Activated CD4-positive, alpha-beta memory T cell treated with anti-CD3 and anti-CD28 coated beads, Interleukin-2, amount 10 ng/mL, durations not matched to agents 7 days and 5 days (primary cell): ENCODE measurements around the gene LRRC51. TPM values are rescaled to one million over a fixed set of nuclear protein-coding genes. Genes with fewer than 3 reads are reported as not detected.

Experiments
- CTCF ChIA-PET: fragments of 350-600 bp; sonication (Branson Sonifier 250); formaldehyde crosslinking; loops from one replicate; lab custom pipeline; 2021; ENCODE audit warnings: antibody characterized with exemption, inconsistent platforms; lab: Charles Lee
- POLR2A ChIA-PET: fragments of 350-600 bp; sonication (Branson Sonifier 250); formaldehyde crosslinking; loops from one replicate; lab custom pipeline; 2021; ENCODE audit warnings: antibody characterized with exemption; lab: Charles Lee
- DNase-seq: peaks from one replicate; pipeline ENCODE4 v3.0.0-alpha.2; 2020
- H3K27ac Mint-ChIP-seq: one replicate; pipeline ENCODE4 v1.8.0; 2021; ENCODE audit warnings: mild to moderate bottlenecking, mixed read lengths
- H3K27me3 Mint-ChIP-seq: one replicate; pipeline ENCODE4 v1.8.0; 2021; ENCODE audit warnings: mixed read lengths
- H3K36me3 Mint-ChIP-seq: one replicate; pipeline ENCODE4 v1.8.0; 2021; ENCODE audit warnings: low read depth, mixed read lengths
- H3K4me1 Mint-ChIP-seq: one replicate; pipeline ENCODE4 v1.8.0; 2021; ENCODE audit warnings: mixed read lengths
- H3K4me3 Mint-ChIP-seq: one replicate; pipeline ENCODE4 v1.8.0; 2021; ENCODE audit warnings: mild to moderate bottlenecking, mixed read lengths
- H3K9me3 Mint-ChIP-seq: one replicate; pipeline ENCODE4 v1.8.0; 2021; ENCODE audit warnings: mixed read lengths
- total RNA-seq, 2 experiments: library from RNA; stranded (reverse); gene quantifications; one replicate each; pipeline ENCODE4 v1.2.3, GENCODE V29; 2021

The LRRC51 gene
- total RNA-seq, 2 experiments from 2014 or later = 5.9 to 7.1 TPM

GRCh38 chr11:72112978-72113808, 32.5 kb downstream of the LRRC51 start:
- POLR2A ChIA-PET = interaction anchor here (0.6 to 5.5 kb wide), 20 partner anchors 9 to 321 kb away, joined by 3 to 88 read pairs (median 6); partner anchors contain the start of genes CLPB, FOLR3, INPPL1 and LAMTOR1
- Mint-ChIP-seq H3K27me3 (no peaks in the 10 kb centered on the region), H3K9me3 (no peaks in the 10 kb centered on the region), H3K4me3 (peak overlapping the region; percentile 80), H3K4me1 (peaks cover 22% of the 10 kb centered on the region), H3K27ac (peak overlapping the region; percentile 92), H3K36me3 (peaks cover 11% of the 10 kb centered on the region)
- CTCF ChIA-PET = interaction anchor here (0.6 to 2.0 kb wide), 8 partner anchors 11 to 318 kb away, joined by 3 to 8 read pairs (median 3); no protein-coding TSS in a partner anchor
- DNase-seq = no peak

GRCh38 chr11:72114570-72114969, 33.9 kb downstream of the LRRC51 start:
- CTCF ChIA-PET = no interaction called here
- no peak overlapping the region for H3K4me3 Mint-ChIP-seq
- DNase-seq = no peak

DNA sequence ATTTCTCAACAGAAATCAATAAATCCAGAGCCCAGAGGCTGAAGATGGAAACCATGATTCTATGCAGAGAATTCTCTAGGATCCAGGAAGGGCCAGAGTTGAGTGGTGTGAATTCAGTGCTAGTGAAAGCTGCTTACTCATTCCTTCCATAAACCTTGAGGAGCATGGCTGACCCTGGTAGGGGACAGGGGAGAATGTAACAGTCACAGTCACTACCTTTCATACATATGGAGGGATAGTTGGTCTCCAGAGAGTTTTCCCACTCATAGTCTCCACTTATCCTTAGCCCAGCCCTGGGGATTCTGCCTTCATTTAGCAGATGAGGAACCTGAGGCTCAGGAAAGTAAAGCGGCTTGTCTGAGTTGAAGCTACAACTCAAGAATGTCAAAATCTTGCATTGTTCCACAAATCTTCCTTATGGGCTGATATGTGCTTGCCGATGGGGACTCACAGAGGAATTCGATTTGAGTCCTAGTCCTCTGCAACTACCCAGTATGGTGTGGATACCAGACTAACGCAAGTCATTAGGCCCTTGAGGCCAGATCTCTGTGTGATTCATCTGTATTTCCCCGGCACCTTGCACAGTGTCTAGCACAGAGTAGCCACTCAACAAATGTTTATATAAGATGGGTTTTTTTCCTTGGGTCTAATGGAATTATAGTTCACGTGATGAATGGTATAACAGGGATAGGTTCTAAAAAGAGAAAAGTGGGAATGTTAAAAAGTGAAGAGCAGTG, 35.5 kb downstream of the LRRC51 start:
- H3K4me3 Mint-ChIP-seq = no peak overlapping the region

More at GRCh38 chr11:72114570-72114969, 33.9 kb downstream of the LRRC51 start:
- Mint-ChIP-seq H3K27me3 (no peaks in the 10 kb centered on the region), H3K9me3 (no peaks in the 10 kb centered on the region), H3K27ac (no peak overlapping the region), H3K36me3 (peaks cover 11% of the 10 kb centered on the region), H3K4me1 (peaks cover 22% of the 10 kb centered on the region)
- POLR2A ChIA-PET = interaction anchor here (1.8 kb wide), 1 partner anchor 12 kb away, joined by 3 read pairs; no protein-coding TSS in a partner anchor

DNA sequence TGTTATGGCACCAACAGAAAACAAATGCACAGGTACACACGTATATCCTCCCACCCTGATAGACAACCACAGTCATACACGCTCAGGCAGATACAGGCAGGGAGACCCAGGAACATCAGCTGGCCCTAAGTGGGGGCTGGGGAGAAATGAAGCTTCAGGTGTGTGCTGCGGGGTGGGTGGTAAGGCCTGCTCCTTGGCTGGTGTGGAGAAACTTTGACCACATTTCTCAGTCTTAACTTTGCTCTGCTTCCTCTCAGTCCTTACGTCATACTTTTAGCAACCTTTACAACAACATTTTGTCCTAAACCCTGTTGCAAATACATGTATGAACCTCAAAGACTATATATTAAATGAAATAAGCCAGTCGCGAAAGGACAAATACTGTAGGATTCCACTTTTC, 38.5 kb downstream of the LRRC51 start:
- ChIA-PET CTCF (interaction anchor here (1.3 to 1.6 kb wide), 2 partner anchors 25 to 94 kb away, joined by 3 to 5 read pairs; no protein-coding TSS in a partner anchor), POLR2A (no interaction called here)
- no peak overlapping the region for H3K27ac Mint-ChIP-seq
- DNase-seq = no peak
- no peaks in the 10 kb centered on the region for H3K9me3 Mint-ChIP-seq
- H3K36me3 Mint-ChIP-seq = no peaks in the 10 kb centered on the region
- H3K4me3 Mint-ChIP-seq = no peak overlapping the region
- no peaks in the 10 kb centered on the region for H3K27me3 Mint-ChIP-seq
- H3K4me1 Mint-ChIP-seq = no peaks in the 10 kb centered on the region

More for the DNA sequence above, 35.5 kb downstream of the LRRC51 start:
- H3K27ac Mint-ChIP-seq = no peak overlapping the region
- no peak for DNase-seq
- peaks cover 16% of the 10 kb centered on the region for H3K4me1 Mint-ChIP-seq
- H3K27me3 Mint-ChIP-seq = no peaks in the 10 kb centered on the region
- ChIA-PET CTCF (no interaction called here), POLR2A (interaction anchor here (1.8 kb wide), 1 partner anchor 14 kb away, joined by 3 read pairs; no protein-coding TSS in a partner anchor)
- H3K9me3 Mint-ChIP-seq = no peaks in the 10 kb centered on the region
- H3K36me3 Mint-ChIP-seq = no peaks in the 10 kb centered on the region

- peaks cover 4% of the 10 kb centered on the region for H3K27me3 Mint-ChIP-seq
- POLR2A ChIA-PET = no interaction called here
- CTCF ChIA-PET = no interaction called here
- H3K27ac Mint-ChIP-seq = no peak overlapping the region
- H3K4me3 Mint-ChIP-seq = no peak overlapping the region
- no peaks in the 10 kb centered on the region for H3K36me3 Mint-ChIP-seq
- no peak for DNase-seq
- peaks cover 2% of the 10 kb centered on the region for H3K9me3 Mint-ChIP-seq
- no peaks in the 10 kb centered on the region for H3K4me1 Mint-ChIP-seq
Measured at GRCh38 chr11:72120930-72121329, 40.3 kb downstream of the LRRC51 start.

- POLR2A ChIA-PET = interaction anchor here (2.3 kb wide), 1 partner anchor 10 kb away, joined by 6 read pairs; the partner anchor contains the start of gene ANAPC15
- DNase-seq = no peak
- H3K36me3 Mint-ChIP-seq = no peaks in the 10 kb centered on the region
Measured at GRCh38 chr11:72122607-72123006, 42.0 kb downstream of the LRRC51 start.

DNA sequence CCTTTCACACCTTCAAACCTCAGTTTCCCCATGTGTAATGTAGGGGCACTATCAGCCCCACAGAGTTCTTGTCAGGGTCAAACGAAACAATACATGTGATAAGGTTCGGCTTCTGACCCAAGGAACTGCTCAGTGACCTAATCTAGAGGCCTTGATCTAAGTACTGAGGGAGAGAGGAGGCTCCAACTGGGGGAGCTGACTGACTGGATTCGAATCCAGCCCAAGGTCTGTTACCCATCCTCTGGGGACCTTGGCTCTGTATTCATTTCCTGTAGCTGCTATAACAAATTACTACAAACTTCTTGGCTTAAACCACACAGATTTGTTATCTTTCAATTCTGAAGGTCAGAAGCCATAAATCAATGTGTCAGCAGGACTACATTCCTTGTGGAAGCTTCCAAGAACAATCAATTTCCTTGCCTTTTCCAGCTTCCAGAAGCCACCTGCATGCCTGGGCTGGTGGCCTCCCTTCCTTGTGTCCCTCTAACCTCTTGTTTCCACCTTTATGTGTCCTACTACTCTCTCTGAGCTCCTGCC, 42.5 kb downstream of the LRRC51 start:
- no peak for DNase-seq
- Mint-ChIP-seq H3K9me3 (peaks cover 12% of the 10 kb centered on the region), H3K4me3 (no peak overlapping the region), H3K27ac (no peak overlapping the region), H3K27me3 (peaks cover 8% of the 10 kb centered on the region), H3K36me3 (peaks cover 3% of the 10 kb centered on the region), H3K4me1 (no peaks in the 10 kb centered on the region)
- POLR2A ChIA-PET = interaction anchor here (2.3 kb wide), 1 partner anchor 10 kb away, joined by 6 read pairs; the partner anchor contains the start of gene ANAPC15
- CTCF ChIA-PET = interaction anchor here (1.0 kb wide), 1 partner anchor 35 kb away, joined by 3 read pairs; no protein-coding TSS in a partner anchor

More at GRCh38 chr11:72122607-72123006, 42.0 kb downstream of the LRRC51 start:
- no peak overlapping the region for H3K4me3 Mint-ChIP-seq
- peaks cover 5% of the 10 kb centered on the region for H3K27me3 Mint-ChIP-seq
- CTCF ChIA-PET = interaction anchor here (1.0 kb wide), 1 partner anchor 36 kb away, joined by 3 read pairs; no protein-coding TSS in a partner anchor
- H3K27ac Mint-ChIP-seq = no peak overlapping the region
- H3K9me3 Mint-ChIP-seq = peaks cover 9% of the 10 kb centered on the region
- no peaks in the 10 kb centered on the region for H3K4me1 Mint-ChIP-seq

DNA sequence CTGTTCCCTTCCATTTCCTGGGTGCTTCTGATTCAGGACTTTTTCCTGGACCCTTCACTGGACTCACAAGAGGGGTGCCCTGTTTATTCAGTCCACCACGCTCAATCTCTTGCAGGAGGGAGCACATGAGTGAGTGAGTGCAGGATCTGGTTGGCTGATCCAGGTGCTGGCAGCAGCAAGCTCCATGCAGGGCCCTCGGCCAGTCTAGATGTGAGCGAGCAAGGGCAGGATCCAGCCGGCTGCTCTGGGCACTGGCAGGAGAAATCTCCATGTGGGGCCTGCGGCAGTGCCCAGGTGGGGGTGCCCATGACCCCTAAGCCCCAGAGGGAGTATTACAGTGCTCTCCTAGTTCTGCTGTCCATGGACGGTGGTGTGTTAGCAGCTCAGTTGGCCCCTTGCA, 43.4 kb downstream of the LRRC51 start:
- no peaks in the 10 kb centered on the region for H3K4me1 Mint-ChIP-seq
- H3K9me3 Mint-ChIP-seq = peaks cover 18% of the 10 kb centered on the region
- H3K36me3 Mint-ChIP-seq = peaks cover 8% of the 10 kb centered on the region
- DNase-seq = no peak
- no peak overlapping the region for H3K27ac Mint-ChIP-seq
- ChIA-PET POLR2A (interaction anchor here (3.1 kb wide), 1 partner anchor 11 kb away, joined by 11 read pairs; the partner anchor contains the start of gene ANAPC15), CTCF (no interaction called here)
- H3K4me3 Mint-ChIP-seq = no peak overlapping the region
- H3K27me3 Mint-ChIP-seq = peaks cover 16% of the 10 kb centered on the region

- no peaks in the 10 kb centered on the region for H3K4me1 Mint-ChIP-seq
- CTCF ChIA-PET = interaction anchor here (1.3 kb wide), 1 partner anchor 18 kb away, joined by 8 read pairs; no protein-coding TSS in a partner anchor
- POLR2A ChIA-PET = interaction anchor here (3.1 kb wide), 1 partner anchor 13 kb away, joined by 11 read pairs; the partner anchor contains the start of gene ANAPC15
- peaks cover 24% of the 10 kb centered on the region for H3K9me3 Mint-ChIP-seq
- H3K27ac Mint-ChIP-seq = no peak overlapping the region
- peaks cover 12% of the 10 kb centered on the region for H3K36me3 Mint-ChIP-seq
- H3K27me3 Mint-ChIP-seq = peaks cover 22% of the 10 kb centered on the region
- no peak overlapping the region for H3K4me3 Mint-ChIP-seq
- no peak for DNase-seq
Measured at GRCh38 chr11:72125956-72126355, 45.3 kb downstream of the LRRC51 start.

GRCh38 chr11:72127923-72128322, 47.3 kb downstream of the LRRC51 start:
- H3K9me3 Mint-ChIP-seq = peaks cover 24% of the 10 kb centered on the region
- H3K4me1 Mint-ChIP-seq = no peaks in the 10 kb centered on the region
- no peak for DNase-seq
- no peak overlapping the region for H3K27ac Mint-ChIP-seq
- H3K4me3 Mint-ChIP-seq = no peak overlapping the region
- H3K36me3 Mint-ChIP-seq = peaks cover 12% of the 10 kb centered on the region
- ChIA-PET POLR2A (interaction anchor here (0.7 kb wide), 1 partner anchor 103 kb away, joined by 4 read pairs; no protein-coding TSS in a partner anchor), CTCF (interaction anchor here (1.2 kb wide), 1 partner anchor 16 kb away, joined by 4 read pairs; no protein-coding TSS in a partner anchor)
- peaks cover 34% of the 10 kb centered on the region for H3K27me3 Mint-ChIP-seq

DNA sequence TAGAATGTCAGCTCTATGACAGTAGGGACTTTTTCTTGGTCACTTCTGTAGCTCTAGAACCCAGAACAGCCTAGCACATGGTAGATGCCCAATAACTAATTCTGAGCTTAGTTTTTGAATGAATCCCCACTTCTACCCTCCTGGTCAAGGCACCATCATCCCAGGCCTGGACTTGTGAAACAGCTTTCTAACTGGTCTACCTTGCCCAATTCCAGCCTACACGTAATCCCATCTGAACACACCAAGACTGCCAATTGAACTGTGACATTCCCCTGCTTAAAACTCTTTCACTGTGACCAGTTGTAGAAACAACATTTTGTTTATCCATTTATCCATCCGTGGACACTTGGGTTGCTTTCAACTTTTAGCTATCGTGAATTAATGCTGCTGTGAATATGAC, 48.7 kb downstream of the LRRC51 start:
- H3K9me3 Mint-ChIP-seq = peaks cover 24% of the 10 kb centered on the region
- no peak overlapping the region for H3K4me3 Mint-ChIP-seq
- no peak overlapping the region for H3K27ac Mint-ChIP-seq
- H3K4me1 Mint-ChIP-seq = no peaks in the 10 kb centered on the region
- DNase-seq = no peak
- peaks cover 38% of the 10 kb centered on the region for H3K27me3 Mint-ChIP-seq
- ChIA-PET POLR2A (no interaction called here), CTCF (interaction anchor here (0.9 to 2.4 kb wide), 2 partner anchors 15 to 54 kb away, joined by 3 to 11 read pairs; no protein-coding TSS in a partner anchor)
- H3K36me3 Mint-ChIP-seq = peaks cover 12% of the 10 kb centered on the region

GRCh38 chr11:72132646-72133045, 52.0 kb downstream of the LRRC51 start:
- peaks cover 19% of the 10 kb centered on the region for H3K9me3 Mint-ChIP-seq
- CTCF ChIA-PET = no interaction called here
- POLR2A ChIA-PET = no interaction called here
- peaks cover 16% of the 10 kb centered on the region for H3K36me3 Mint-ChIP-seq
- no peak overlapping the region for H3K4me3 Mint-ChIP-seq
- H3K27ac Mint-ChIP-seq = no peak overlapping the region
- no peak for DNase-seq
- H3K4me1 Mint-ChIP-seq = peaks cover 1% of the 10 kb centered on the region
- peaks cover 39% of the 10 kb centered on the region for H3K27me3 Mint-ChIP-seq
